ENCODE data around the gene EDIL3. TPM values are rescaled to one million over a fixed set of nuclear protein-coding genes. Genes with fewer than 3 reads are reported as not detected.

Gene EDIL3
- total and polyA plus RNA-seq, 10 of the 15 experiments (the other 5 are each of a cell fraction or from before 2014, with no cell fraction given), result 0.01 to 0.62 (median 0.20) TPM

DNA sequence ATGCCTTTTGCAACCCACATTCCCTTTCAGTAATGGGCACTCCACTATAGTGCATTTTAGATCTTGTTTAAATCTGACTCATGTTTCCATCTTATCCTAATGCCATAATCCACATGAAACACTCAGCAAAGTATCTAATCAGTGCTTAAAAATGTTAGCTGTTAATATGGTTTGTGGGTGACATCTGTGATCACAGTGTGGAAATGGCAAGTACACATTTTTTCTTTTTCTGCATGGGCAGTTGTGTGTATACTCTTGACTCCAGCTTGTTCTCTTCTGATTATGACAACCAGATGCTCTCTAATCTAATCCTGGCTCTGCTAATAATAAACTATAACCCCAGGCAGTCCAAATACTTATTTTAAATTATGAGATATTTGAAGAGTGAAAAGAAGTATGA, 103.3 kb downstream of the EDIL3 start:
- ChIA-PET RAD21 (ENCODE audit: unreplicated experiment) (no interaction called here), SMC1A (ENCODE audit: uncharacterized antibody, unreplicated experiment) (no interaction called here), CTCF (no interaction called here), POLR2A (no interaction called here)
- H3K4me2 ChIP-seq (ENCODE audit: control insufficient read depth, insufficient read depth), result no peak overlapping the region
- no peaks in the 10 kb centered on the region for H3K27me3 ChIP-seq (replicated peaks in 1 of 2; ENCODE audit: control insufficient read depth in 2 of 2, insufficient read depth in 2 of 2, low read length in 1 of 2)
- H3K27ac ChIP-seq (ENCODE audit: control insufficient read depth, insufficient read depth), result no peak overlapping the region
- H3K36me3 ChIP-seq (ENCODE audit: control insufficient read depth in 2 of 2, insufficient read depth in 2 of 2, low read length in 1 of 2), result no peaks in the 10 kb centered on the region
- H3K79me2 ChIP-seq (ENCODE audit: control insufficient read depth, insufficient read depth, low read length), result no peaks in the 10 kb centered on the region
- intact Hi-C loops (cut with micrococcal nuclease; ENCODE audit: unreplicated experiment), result no loop called here
- ATAC-seq, result no peak
- FAIRE-seq, result no peak
- H3K4me3 ChIP-seq, result no peak overlapping the region
- no peaks in the 10 kb centered on the region for H3K9me3 ChIP-seq (replicated peaks; ENCODE audit: control insufficient read depth, insufficient read depth, low read length)
- no peak overlapping the region for H2AFZ ChIP-seq (ENCODE audit: control insufficient read depth, low read depth, low read length)
- TF ChIP-seq BCL11A (IDR thresholded peaks at IDR 0.05; ENCODE audit: low read depth, low read length), result no peak
- TF ChIP-seq NBN (IDR thresholded peaks at IDR 0.05), result no peak
- no peak for TF ChIP-seq SMARCA5 (IDR thresholded peaks at IDR 0.05)
- no peak for TF ChIP-seq ZNF207 (IDR thresholded peaks at IDR 0.05; ENCODE audit: borderline replicate concordance)
- TF ChIP-seq, protein P1, sequence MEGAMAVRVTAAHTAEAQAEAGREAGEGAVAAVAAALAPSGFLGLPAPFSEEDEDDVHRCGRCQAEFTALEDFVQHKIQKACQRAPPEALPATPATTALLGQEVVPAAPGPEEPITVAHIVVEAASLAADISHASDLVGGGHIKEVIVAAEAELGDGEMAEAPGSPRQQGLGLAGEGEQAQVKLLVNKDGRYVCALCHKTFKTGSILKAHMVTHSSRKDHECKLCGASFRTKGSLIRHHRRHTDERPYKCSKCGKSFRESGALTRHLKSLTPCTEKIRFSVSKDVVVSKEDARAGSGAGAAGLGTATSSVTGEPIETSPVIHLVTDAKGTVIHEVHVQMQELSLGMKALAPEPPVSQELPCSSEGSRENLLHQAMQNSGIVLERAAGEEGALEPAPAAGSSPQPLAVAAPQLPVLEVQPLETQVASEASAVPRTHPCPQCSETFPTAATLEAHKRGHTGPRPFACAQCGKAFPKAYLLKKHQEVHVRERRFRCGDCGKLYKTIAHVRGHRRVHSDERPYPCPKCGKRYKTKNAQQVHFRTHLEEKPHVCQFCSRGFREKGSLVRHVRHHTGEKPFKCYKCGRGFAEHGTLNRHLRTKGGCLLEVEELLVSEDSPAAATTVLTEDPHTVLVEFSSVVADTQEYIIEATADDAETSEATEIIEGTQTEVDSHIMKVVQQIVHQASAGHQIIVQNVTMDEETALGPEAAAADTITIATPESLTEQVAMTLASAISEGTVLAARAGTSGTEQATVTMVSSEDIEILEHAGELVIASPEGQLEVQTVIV (IDR thresholded peaks at IDR 0.05; ENCODE audit: borderline replicate concordance, partially characterized antibody), result no peak
- TF ChIP-seq CBX5 (IDR thresholded peaks at IDR 0.05; ENCODE audit: low read depth), result no peak
- no peak for TF ChIP-seq ZBED1 (IDR thresholded peaks at IDR 0.05; ENCODE audit: borderline replicate concordance)
- no peak for TF ChIP-seq SREBF2 (IDR thresholded peaks at IDR 0.05; ENCODE audit: low read length)
- no peak for TF ChIP-seq SP1 (IDR thresholded peaks at IDR 0.05; ENCODE audit: low read depth, low read length)
- no peak for TF ChIP-seq SUZ12 (IDR thresholded peaks at IDR 0.05; ENCODE audit: unreplicated experiment)
- TF ChIP-seq ZSCAN29 (IDR thresholded peaks at IDR 0.05), result no peak
- TF ChIP-seq FOS (IDR thresholded peaks at IDR 0.05; ENCODE audit: borderline replicate concordance, extremely low read depth, insufficient read length), result no peak
- TF ChIP-seq CHD2 (IDR thresholded peaks at IDR 0.05; ENCODE audit: borderline replicate concordance, low read depth, low read length), result no peak
- TF ChIP-seq ZNF24 (IDR thresholded peaks at IDR 0.05), result no peak
- H3K9ac ChIP-seq (ENCODE audit: control insufficient read depth, insufficient read depth, low read length), result no peak overlapping the region
- no peaks in the 10 kb centered on the region for H4K20me1 ChIP-seq (ENCODE audit: control insufficient read depth, insufficient read depth)
- in situ Hi-C loops (cut with MboI), result no loop called here
- H3K4me1 ChIP-seq (ENCODE audit: control insufficient read depth, insufficient read depth, low read length), result no peaks in the 10 kb centered on the region
- BruUV-seq (replicated peaks), result no TSS peak
- no peak for DNase-seq (ENCODE audit: low read depth, low spot score)
